Measurements from ENCODE around the gene GHDC. TPM values are rescaled to one million over a fixed set of nuclear protein-coding genes. Genes with fewer than 3 reads are reported as not detected.

GHDC gene
- total RNA-seq, 1 donor from 2014 or later: 6.4 TPM

DNA sequence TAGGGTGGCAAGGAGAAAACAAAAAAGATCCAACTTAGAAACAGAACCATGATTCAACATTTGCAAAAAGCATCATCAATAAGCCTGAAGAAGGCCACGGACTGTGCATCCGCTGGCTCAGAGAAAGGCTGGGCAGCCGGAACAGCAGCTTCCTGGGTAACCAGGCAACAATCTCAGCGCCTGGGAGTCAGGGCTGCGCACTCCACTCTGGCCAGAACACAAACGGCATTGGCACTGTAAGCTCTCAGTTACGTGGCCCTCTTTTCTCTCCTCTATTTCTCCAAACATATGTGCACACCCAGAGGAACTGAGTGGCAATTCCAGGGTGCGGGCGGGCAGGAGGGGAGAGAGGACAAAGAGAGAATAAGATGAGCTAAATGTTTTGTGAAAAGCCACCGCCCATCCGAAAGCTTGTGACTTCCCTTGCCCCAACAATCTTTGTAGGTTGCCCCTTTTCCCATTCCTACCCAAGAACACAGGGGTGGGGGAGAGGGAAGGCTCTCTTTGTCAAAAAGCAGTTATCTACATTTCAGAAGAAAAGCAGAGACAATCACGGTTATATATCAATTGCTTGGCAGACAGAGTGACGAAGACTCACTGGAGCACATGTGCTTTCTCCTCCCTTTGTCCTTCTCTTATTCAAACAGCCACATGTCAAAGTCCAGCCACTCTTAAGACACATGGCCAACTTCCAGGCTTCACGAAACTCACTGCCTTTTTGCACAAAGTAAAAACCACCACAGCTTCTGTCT is 6.6 kb upstream of the GHDC start:
- TF ChIP-seq, protein P1, sequence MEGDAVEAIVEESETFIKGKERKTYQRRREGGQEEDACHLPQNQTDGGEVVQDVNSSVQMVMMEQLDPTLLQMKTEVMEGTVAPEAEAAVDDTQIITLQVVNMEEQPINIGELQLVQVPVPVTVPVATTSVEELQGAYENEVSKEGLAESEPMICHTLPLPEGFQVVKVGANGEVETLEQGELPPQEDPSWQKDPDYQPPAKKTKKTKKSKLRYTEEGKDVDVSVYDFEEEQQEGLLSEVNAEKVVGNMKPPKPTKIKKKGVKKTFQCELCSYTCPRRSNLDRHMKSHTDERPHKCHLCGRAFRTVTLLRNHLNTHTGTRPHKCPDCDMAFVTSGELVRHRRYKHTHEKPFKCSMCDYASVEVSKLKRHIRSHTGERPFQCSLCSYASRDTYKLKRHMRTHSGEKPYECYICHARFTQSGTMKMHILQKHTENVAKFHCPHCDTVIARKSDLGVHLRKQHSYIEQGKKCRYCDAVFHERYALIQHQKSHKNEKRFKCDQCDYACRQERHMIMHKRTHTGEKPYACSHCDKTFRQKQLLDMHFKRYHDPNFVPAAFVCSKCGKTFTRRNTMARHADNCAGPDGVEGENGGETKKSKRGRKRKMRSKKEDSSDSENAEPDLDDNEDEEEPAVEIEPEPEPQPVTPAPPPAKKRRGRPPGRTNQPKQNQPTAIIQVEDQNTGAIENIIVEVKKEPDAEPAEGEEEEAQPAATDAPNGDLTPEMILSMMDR (conservative IDR thresholded peaks at IDR 0.05): no peak
- Mint-ChIP-seq H3K4me1 (ENCODE audit: unreplicated experiment) (peaks cover 3% of the 10 kb centered on the region), H3K27ac (no peak overlapping the region), H3K27me3 (no peaks in the 10 kb centered on the region), H3K4me3 (no peak overlapping the region), H3K36me3 (peaks cover 5% of the 10 kb centered on the region), H3K9me3 (no peaks in the 10 kb centered on the region)
- no peak for DNase-seq (ENCODE audit: extremely low spot score, unreplicated experiment)

DNA sequence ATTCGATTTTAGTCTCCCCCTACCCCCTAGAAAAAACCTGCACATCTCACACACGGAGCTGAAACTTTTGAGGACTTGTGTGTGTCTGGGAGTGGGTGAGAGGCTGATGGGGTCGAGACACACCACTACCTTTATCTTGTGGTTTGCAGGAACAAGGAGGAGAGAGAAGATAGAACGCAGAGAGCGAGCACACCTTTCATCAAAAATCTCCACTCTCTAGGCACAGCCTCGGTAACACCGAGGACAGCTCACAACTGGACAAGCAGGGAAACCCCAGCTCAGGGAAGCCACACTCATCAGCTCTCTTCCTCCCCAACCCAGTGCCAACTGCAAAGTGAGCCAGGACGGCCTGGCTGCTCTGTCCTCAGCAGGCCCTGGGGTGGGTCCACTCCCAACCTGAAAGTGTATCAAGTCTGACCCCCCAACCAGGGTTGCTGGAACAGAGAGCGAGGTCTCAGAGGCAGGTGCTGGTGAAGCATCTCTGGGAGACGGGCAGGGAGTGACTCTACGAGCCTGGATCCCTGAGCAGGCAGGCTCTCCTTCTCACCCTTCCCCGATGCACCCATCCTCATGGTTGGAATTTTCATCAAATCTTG is 5.2 kb upstream of the GHDC start:
- Mint-ChIP-seq H3K4me3 (no peak overlapping the region), H3K9me3 (no peaks in the 10 kb centered on the region), H3K36me3 (peaks cover 5% of the 10 kb centered on the region), H3K4me1 (ENCODE audit: unreplicated experiment) (peaks cover 4% of the 10 kb centered on the region), H3K27me3 (no peaks in the 10 kb centered on the region), H3K27ac (no peak overlapping the region)
- no peak for DNase-seq (ENCODE audit: extremely low spot score, unreplicated experiment)
- TF ChIP-seq, protein P1 (conservative IDR thresholded peaks at IDR 0.05): no peak

DNA sequence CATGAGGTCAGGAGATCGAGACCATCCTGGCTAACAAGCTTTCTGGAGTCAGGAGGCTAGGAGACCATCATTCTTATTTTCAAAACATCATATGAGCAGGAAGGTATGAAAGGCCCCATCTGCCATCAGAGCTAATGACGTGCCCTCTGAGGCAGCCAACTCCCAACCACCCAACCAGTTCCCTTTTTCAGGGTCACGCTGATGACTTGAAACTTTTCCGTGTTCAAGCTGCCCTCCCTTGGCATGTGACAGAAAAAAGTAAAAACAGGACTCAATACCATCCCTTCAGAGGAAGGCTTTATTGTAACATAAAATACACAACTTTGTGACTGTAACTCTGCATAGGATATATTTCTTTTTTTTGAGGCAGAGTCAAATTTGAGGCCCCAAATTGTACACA is 4.6 kb upstream of the GHDC start:
- Mint-ChIP-seq H3K9me3 (no peaks in the 10 kb centered on the region), H3K27ac (no peak overlapping the region), H3K36me3 (peaks cover under 1% of the 10 kb centered on the region), H3K4me1 (ENCODE audit: unreplicated experiment) (peaks cover 8% of the 10 kb centered on the region), H3K27me3 (no peaks in the 10 kb centered on the region), H3K4me3 (no peak overlapping the region)
- TF ChIP-seq, protein P1 (conservative IDR thresholded peaks at IDR 0.05): no peak
- DNase-seq (ENCODE audit: extremely low spot score, unreplicated experiment): no peak

GRCh38 chr17:42197564-42198156 is 3.4 kb upstream of the GHDC start:
- Mint-ChIP-seq H3K9me3 (no peaks in the 10 kb centered on the region), H3K36me3 (no peaks in the 10 kb centered on the region), H3K4me1 (ENCODE audit: unreplicated experiment) (peaks cover 8% of the 10 kb centered on the region), H3K27me3 (no peaks in the 10 kb centered on the region), H3K27ac (no peak overlapping the region), H3K4me3 (no peak overlapping the region)
- DNase-seq (ENCODE audit: extremely low spot score, unreplicated experiment): no peak
- TF ChIP-seq, protein P1 (conservative IDR thresholded peaks at IDR 0.05): no peak

DNA sequence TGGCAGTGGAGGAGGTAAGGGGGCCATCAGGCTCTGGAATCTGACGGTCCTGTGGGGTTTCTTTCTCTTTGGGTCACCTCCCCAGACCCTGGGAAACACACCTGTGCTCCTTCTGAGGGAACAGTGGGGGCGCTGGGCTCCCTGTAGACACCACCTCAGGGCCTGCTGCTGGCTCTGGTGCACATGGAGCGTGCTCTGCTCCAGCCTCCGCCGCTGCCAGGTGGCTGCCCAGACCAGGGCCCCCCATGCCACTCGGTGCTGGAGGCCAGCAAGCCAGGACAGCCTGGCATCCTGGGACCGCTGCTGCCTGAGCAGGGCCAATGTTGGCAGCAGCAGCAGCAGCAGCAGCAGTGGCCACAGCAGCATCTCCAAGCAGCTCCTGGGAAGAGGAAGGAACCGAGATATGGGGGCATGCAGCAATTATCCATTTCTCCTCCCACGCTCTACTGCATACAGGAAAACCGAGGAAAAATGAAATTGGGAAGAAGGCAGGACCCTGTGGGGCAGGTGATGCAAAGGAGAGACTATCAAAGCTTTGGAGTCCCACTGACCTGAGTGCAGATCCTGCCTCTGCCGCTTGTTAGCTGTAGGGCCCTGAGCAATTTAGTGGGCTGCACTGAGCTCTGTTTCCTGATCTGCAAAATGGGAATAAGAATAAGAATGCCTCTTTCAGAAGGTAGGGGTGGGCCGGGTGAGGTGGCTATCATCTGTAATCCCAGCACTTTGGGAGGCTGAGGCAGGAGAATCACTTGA is 902 bp downstream of the GHDC start:
- Mint-ChIP-seq H3K4me3 (peak overlapping the region; percentile 88), H3K27ac (no peak overlapping the region), H3K36me3 (no peaks in the 10 kb centered on the region), H3K4me1 (ENCODE audit: unreplicated experiment) (peaks cover 5% of the 10 kb centered on the region), H3K9me3 (no peaks in the 10 kb centered on the region), H3K27me3 (no peaks in the 10 kb centered on the region)
- DNase-seq (ENCODE audit: extremely low spot score, unreplicated experiment): no peak
- TF ChIP-seq, protein P1 (conservative IDR thresholded peaks at IDR 0.05): no peak
